Neural progenitor cell (in vitro differentiated cells): Measurements from ENCODE around the gene IL10RB.

Experiments used
- EZH2phosphoT487 ChIP-seq: fragments of 200-600 bp; sonication (generic); IDR thresholded peaks from 2 replicates; pipeline ENCODE4 v1.6.1; 2017; ENCODE audit warnings: antibody characterized with exemption
- TF ChIP-seq, protein P1 (sequence below): fragments of 200-600 bp; sonication (generic); IDR thresholded peaks from 2 replicates; pipeline ENCODE4 v1.5.1; 2017; ENCODE audit warnings: antibody characterized with exemption, mild to moderate bottlenecking

DNA sequence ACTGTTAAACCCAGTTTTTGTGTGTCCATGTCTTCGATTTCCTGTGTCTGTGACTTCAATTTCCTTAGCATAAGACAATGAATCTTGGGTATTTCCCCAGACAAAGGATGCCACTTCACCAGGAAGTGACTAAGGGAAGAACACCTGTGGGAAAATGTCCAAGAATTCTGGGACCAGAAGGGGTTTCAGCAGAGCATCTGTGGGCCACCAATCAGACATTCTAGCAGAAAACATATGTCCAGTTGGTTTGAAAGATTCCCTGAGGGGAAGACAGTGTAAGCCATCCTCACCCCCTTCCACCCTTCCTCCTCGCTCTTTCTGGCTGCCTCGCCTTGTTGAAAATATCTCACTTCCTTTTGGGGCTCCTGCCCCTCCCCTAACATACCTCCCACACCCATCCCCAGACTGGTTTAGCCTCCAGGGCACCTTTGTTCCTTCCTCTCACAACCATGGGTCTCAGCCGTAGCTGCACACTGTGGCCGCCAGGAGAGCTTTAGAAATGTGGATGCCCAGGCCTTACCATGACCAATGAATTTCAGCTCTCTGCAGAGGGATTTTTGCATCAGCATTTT, 33.1 kb downstream of the IL10RB start:
- TF ChIP-seq, protein P1, sequence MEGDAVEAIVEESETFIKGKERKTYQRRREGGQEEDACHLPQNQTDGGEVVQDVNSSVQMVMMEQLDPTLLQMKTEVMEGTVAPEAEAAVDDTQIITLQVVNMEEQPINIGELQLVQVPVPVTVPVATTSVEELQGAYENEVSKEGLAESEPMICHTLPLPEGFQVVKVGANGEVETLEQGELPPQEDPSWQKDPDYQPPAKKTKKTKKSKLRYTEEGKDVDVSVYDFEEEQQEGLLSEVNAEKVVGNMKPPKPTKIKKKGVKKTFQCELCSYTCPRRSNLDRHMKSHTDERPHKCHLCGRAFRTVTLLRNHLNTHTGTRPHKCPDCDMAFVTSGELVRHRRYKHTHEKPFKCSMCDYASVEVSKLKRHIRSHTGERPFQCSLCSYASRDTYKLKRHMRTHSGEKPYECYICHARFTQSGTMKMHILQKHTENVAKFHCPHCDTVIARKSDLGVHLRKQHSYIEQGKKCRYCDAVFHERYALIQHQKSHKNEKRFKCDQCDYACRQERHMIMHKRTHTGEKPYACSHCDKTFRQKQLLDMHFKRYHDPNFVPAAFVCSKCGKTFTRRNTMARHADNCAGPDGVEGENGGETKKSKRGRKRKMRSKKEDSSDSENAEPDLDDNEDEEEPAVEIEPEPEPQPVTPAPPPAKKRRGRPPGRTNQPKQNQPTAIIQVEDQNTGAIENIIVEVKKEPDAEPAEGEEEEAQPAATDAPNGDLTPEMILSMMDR: no peak
- TF ChIP-seq EZH2phosphoT487: no peak
